Spleen (tissue), 11 donors: ENCODE data around the gene DENND6B. TPM values are rescaled to one million over a fixed set of nuclear protein-coding genes. Genes with fewer than 3 reads are reported as not detected.

ENCODE experiments used
- DNase-seq: peaks from one replicate; pipeline ENCODE4 v3.0.0-alpha.2; 2020
- H3K27ac ChIP-seq, 8 donors: fragments of 200-600 bp; sonication (generic) in 7 of 8; 1 replicate in 4 of 8; 2 replicates in 4 of 8; pipeline versions ENCODE4 v1.5.0 to v1.8.0; 2016 to 2021; ENCODE audit warnings: inconsistent platforms in 4 of 8, mild to moderate bottlenecking in 4 of 8, moderate library complexity in 1 of 8
- H3K27me3 ChIP-seq, 7 donors: fragments of 200-600 bp; sonication (generic) in 6 of 7; replicated peaks in 1 of 7; 1 replicate in 4 of 7; 2 replicates in 3 of 7; pipeline versions ENCODE4 v1.5.0 to v1.8.0; 2016 to 2021; ENCODE audit warnings: inconsistent platforms in 3 of 7, mild to moderate bottlenecking in 1 of 7
- H3K36me3 ChIP-seq, 6 donors: fragments of 200-600 bp; sonication (generic) in 5 of 6; 1 replicate in 4 of 6; 2 replicates in 2 of 6; pipeline versions ENCODE4 v1.5.0 to v1.8.0; 2016 to 2021; ENCODE audit warnings: inconsistent platforms in 2 of 6
- H3K4me1 ChIP-seq, 6 donors: fragments of 200-600 bp; sonication (generic) in 5 of 6; 1 replicate in 3 of 6; 2 replicates in 3 of 6; pipeline versions ENCODE4 v1.5.0 to v1.8.0; 2016 to 2021; ENCODE audit warnings: inconsistent platforms in 3 of 6
- H3K4me3 ChIP-seq, 8 donors: fragments of 200-600 bp; sonication (generic) in 7 of 8; 1 replicate in 4 of 8; 2 replicates in 4 of 8; pipeline versions ENCODE4 v1.5.0 to v1.8.0; 2016 to 2021; ENCODE audit warnings: inconsistent platforms in 4 of 8, mild to moderate bottlenecking in 4 of 8, moderate library complexity in 2 of 8
- H3K9me3 ChIP-seq, 8 donors: fragments of 200-600 bp; sonication (generic) in 7 of 8; 1 replicate in 4 of 8; 2 replicates in 4 of 8; pipeline versions ENCODE4 v1.5.0 to v1.8.0; 2016 to 2021; ENCODE audit warnings: inconsistent platforms in 4 of 8
- CTCF ChIP-seq, 11 experiments: fragments of 200-600 bp in 7 of 11; fragments of 450-650 bp in 4 of 11; sonication (generic) in 4 of 11; IDR thresholded peaks in 8 of 11; conservative IDR thresholded peaks in 3 of 11; 1 replicate in 7 of 11; 2 replicates in 4 of 11; pipeline versions ENCODE4 v1.4.0 to v1.8.0; 2016 to 2021; ENCODE audit warnings: antibody characterized with exemption in 11 of 11, inconsistent platforms in 4 of 11, mild to moderate bottlenecking in 1 of 11
- POLR2A ChIP-seq, 3 donors: fragments of 450-650 bp; IDR thresholded peaks; one replicate each; pipeline ENCODE4 v1.5.1; 2017; ENCODE audit warnings: antibody characterized with exemption in 3 of 3, mild to moderate bottlenecking in 1 of 3
- POLR2AphosphoS5 ChIP-seq, 3 donors: sonication (generic); formaldehyde crosslinking; IDR thresholded peaks; one replicate each; pipeline ENCODE4 v1.5.1; 2017; ENCODE audit warnings: antibody characterized with exemption in 3 of 3
- WGBS, 5 donors: extraction: QIAGEN DNeasy Blood & Tissue Kit in 3 of 5; methylation state at CpG; one replicate each; pipeline versions ENCODE4 v1.1.5 to v1.1.7; 2013 to 2018; 5-methylcytosine and 5-hydroxymethylcytosine counted together
- intact Hi-C: fragments of 100-400 bp; cut with DNase I; formaldehyde crosslinking; loops from one replicate; pipeline ENCODE4 v1.15.0; 2023; ENCODE audit warnings: low total_unique reads
- polyA plus RNA-seq, 3 donors: library from polyadenylated mRNA; stranded (reverse); fragments of 200-250 nt; gene quantifications; one replicate each; pipeline ENCODE4 v1.2.1, GENCODE V29; 2013
- total RNA-seq, 7 donors: library from RNA; depleted of rRNA in 3 of 7; stranded (reverse); fragments of >200 nt in 3 of 7; fragmentation: NEBNext Ultra II Directional in 4 of 7; extraction: Animal tissue kit (Norgen Biotek cat#: 25700) in 4 of 7; gene quantifications; one replicate each; pipeline versions ENCODE4 v1.1.0 to v1.2.1, GENCODE V29; 2016 to 2021
- donor health status: healthy with polysubstance abuse.
- donor health status: DM: no; HTN: no; CAD: no; lungs with moderate emphysema.
- donor health status: DM: no; HTN: no; CAD: no.
- donor health status: Bipolar disorder and iron deficiency.
- donor health status: healthy.
- donor health status: DM: no; HTN: no; CAD: no.
- donor health status: DM: yes; HTN: yes; CAD: no.

The DENND6B gene
- total and polyA plus RNA-seq, 10 donors = 4.5 to 10.4 (median 6.3) TPM

- Histone ChIP-seq H3K27ac (peak overlapping the region in 7 of 8 donors; percentile 36 to 96 (median 92)), H3K9me3 (no peaks in the 10 kb centered on the region), H3K36me3 (peaks cover 0 to 24% (median 0%) of the 10 kb centered on the region in 6 donors), H3K4me3 (peak overlapping the region in 2 of 8 donors; percentile 91), H3K4me1 (peaks cover 78 to 96% (median 95%) of the 10 kb centered on the region in 6 donors), H3K27me3 (peaks cover 0 to 75% (median 9%) of the 10 kb centered on the region in 7 donors)
- intact Hi-C loops = no loop called here
- TF ChIP-seq CTCF (IDR thresholded peaks at IDR 0.05 in 8 of 11, conservative IDR thresholded peaks at IDR 0.05 in 3 of 11) (no peak), POLR2AphosphoS5 (IDR thresholded peaks at IDR 0.05) (peak in 1 of 3 donors; percentile 6)
- WGBS, 5 donors = 38 to 75% (median 56%) methylated on average over 4 to 5 of the region's 5 CpGs
- no peak for DNase-seq
These were observed 24.2 kb downstream of the DENND6B start for GRCh38 chr22:50302564-50302963.

DNA sequence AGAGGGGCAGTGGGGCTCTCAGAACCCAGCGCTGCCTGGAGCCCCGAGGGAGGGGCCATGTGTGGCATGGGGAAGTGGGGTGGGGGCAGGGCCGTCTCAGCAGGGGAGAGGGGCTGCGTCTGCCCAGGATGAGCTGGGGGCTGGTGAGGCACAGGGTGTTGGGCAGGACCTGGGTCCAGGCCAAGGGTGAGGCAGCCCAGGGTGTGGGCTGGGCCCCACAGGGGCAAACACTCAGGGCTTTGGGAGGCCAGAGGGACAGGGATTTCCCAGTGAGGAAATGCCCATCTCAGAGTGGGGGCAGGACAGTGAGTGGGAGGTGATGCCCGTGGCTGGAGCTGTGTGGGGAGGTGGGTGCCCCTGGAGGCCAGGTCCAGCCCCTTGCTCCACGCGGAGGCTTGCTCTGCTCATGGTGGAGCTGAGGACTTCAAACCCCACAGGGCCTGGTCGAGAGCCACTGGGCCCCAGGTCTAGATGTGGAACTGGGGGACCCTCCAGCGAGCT lies 24.7 kb downstream of the DENND6B start:
- H3K4me3 ChIP-seq = peak overlapping the region in 4 of 8 donors; percentile 3 to 91 (median 50)
- peak overlapping the region; percentile 17 to 96 (median 92) for H3K27ac ChIP-seq
- H3K36me3 ChIP-seq = peaks cover 0 to 24% (median 0%) of the 10 kb centered on the region in 6 donors
- peaks cover 80 to 100% (median 98%) of the 10 kb centered on the region in 6 donors for H3K4me1 ChIP-seq
- no peaks in the 10 kb centered on the region for H3K9me3 ChIP-seq
- WGBS, 5 donors = 23 to 53% (median 33%) methylated on average over 7 to 9 of the region's 9 CpGs
- DNase-seq = no peak
- TF ChIP-seq POLR2AphosphoS5 (IDR thresholded peaks at IDR 0.05) = peak in 2 of 3 donors; percentile 32 to 43
- no peak for TF ChIP-seq POLR2A (IDR thresholded peaks at IDR 0.05)
- peaks cover 0 to 75% (median 9%) of the 10 kb centered on the region in 7 donors for H3K27me3 ChIP-seq
- intact Hi-C loops = no loop called here

GRCh38 chr22:50301581-50301991 lies 25.2 kb downstream of the DENND6B start:
- DNase-seq = no peak
- Histone ChIP-seq H3K27ac (peak overlapping the region; percentile 17 to 96 (median 92)), H3K27me3 (peaks cover 0 to 72% (median 9%) of the 10 kb centered on the region in 7 donors), H3K9me3 (no peaks in the 10 kb centered on the region), H3K4me3 (peak overlapping the region in 5 of 8 donors; percentile 3 to 91 (median 30)), H3K36me3 (peaks cover 0 to 24% (median 0%) of the 10 kb centered on the region in 6 donors), H3K4me1 (peaks cover 80 to 100% (median 98%) of the 10 kb centered on the region in 6 donors)
- no peak for TF ChIP-seq CTCF (IDR thresholded peaks at IDR 0.05 in 8 of 11, conservative IDR thresholded peaks at IDR 0.05 in 3 of 11)
- peak in 2 of 3 donors; percentile 35 to 39 for TF ChIP-seq POLR2AphosphoS5 (IDR thresholded peaks at IDR 0.05)
- intact Hi-C loops = no loop called here
- 25 to 51% (median 45%) methylated on average over 6 to 17 of the region's 17 CpGs for WGBS, 5 donors

DNA sequence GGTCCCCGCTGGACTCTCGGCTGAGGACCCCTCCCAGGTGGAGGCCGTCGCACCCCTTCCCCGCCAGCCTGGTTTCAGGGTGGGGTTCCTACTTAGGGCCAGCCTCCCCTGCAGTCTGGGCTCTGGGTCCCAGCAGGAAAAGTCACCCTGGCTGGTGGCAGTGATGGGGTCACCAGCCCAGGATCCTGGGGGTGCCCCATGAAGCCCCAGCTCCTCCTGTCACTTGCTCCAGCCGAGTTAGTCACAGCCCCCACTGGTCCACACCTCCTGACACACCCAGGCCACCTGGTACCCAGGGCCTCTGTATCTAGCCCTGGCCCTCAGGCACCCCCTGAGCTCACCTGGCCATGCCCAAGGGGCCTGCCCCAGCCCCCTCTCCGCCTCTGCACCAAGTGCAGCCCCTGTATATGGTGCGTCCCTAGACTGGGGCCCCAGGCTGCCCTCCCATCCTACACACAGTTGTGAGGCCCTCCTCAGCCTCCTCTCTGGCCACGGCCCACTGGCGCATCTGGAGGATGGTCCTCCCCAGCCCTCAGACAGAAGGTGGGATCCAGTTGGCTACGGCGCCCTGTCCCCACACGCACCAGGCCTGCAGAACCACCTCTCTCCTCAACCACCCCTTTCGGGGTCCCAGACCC lies 26.1 kb downstream of the DENND6B start:
- intact Hi-C loops = no loop called here
- peaks cover 79 to 100% (median 96%) of the 10 kb centered on the region in 6 donors for H3K4me1 ChIP-seq
- no peaks in the 10 kb centered on the region for H3K9me3 ChIP-seq
- H3K4me3 ChIP-seq = peak overlapping the region in 7 of 8 donors; percentile 30 to 91 (median 33)
- DNase-seq = no peak
- peak overlapping the region in 6 of 8 donors; percentile 27 to 96 (median 92) for H3K27ac ChIP-seq
- peaks cover 0 to 63% (median 9%) of the 10 kb centered on the region in 7 donors for H3K27me3 ChIP-seq
- 54 to 78% (median 74%) methylated on average over 9 to 14 of the region's 14 CpGs for WGBS, 5 donors
- peak in 1 of 3 donors; percentile 9 for TF ChIP-seq POLR2AphosphoS5 (IDR thresholded peaks at IDR 0.05)
- TF ChIP-seq POLR2A (IDR thresholded peaks at IDR 0.05) = no peak
- no peak for TF ChIP-seq CTCF (IDR thresholded peaks at IDR 0.05 in 8 of 11, conservative IDR thresholded peaks at IDR 0.05 in 3 of 11)
- H3K36me3 ChIP-seq = peaks cover 0 to 24% (median 0%) of the 10 kb centered on the region in 6 donors
